ENCODE data around the gene SPAG17.

The SPAG17 gene

GRCh38 chr1:118117521-118117920 is 67.5 kb downstream of the SPAG17 start:
- no peak for DNase-seq

- no peak for DNase-seq
These were observed 68.1 kb downstream of the SPAG17 start for GRCh38 chr1:118116909-118117308.

DNA sequence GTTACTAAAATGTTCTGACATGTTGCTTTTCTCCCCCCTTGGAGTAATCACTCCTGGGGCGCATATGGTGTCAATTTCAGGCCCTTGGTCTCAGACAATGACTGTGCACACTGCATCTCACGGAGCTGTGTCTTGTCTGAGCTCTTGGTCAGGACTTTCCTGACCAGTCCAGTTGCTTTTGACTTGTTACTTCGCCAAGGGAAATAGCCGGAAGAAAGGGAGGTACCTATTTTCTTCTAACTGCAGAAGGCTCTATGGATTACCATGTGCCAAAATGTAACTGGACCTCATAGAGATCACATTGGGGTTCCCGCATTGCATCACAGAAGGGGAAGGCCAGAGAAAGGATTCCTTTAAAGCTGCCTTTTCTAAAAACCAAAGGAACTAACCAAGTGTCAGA is 68.6 kb downstream of the SPAG17 start:
- no peak for DNase-seq

GRCh38 chr1:118115567-118116295 is 69.3 kb downstream of the SPAG17 start:
- no peak for DNase-seq

DNA sequence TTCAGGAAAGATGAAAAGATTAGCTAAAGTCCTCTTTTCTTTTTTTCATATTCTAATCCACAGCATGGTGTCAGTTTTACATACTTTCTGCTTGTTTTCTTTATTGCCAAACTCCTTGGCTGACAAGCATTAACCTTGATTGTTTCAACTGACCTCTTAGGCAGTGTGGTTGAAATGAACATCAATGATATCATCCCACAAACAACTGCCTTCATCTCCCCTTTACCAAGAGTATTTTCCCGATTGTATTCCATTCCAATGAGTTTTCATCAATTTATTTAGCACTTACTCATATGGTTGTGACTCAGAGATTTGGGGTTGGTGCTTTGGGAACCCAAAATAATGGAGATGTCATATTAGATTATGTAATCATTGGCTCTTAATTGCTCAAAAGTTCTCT is 71.8 kb downstream of the SPAG17 start:
- no peak for DNase-seq

DNA sequence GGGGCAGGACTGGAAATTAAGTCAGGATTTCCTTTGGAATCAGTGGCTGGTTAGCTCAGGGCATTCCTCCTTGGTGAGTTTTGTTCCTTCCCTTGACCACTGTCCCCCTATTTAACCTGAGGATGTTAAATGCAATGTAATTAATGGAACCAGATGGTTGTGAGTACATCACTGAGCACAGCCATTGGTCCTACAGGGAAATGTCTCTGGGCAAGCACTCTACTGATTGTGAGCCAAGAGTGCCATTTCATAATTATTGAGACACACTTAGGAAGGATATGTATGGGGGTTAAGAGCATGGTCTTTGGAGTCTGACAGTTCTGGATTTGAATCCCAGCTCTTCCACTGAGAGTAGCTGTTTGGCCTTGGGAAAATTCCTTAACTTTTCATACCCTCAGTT is 74.4 kb downstream of the SPAG17 start:
- no peak for DNase-seq

DNA sequence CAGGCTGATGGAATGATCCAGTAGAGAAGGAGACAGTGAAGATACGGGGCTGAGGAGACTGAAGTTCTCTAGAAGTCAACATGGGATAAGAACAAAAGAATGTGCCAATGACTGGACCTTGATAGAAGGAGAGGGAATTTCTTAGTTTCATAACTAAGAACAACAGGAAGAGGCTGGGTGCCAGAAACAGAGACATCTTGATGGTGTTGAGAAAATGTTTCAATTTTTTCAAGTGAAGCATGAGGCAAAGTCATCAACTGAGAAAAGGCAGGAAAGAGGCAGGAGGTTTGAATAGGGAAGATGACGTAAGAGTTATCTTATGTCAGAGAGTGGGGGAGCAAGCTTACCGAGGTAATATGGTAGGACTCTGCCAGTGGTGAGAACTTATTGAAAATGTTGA is 80.1 kb downstream of the SPAG17 start:
- DNase-seq: no peak

DNA sequence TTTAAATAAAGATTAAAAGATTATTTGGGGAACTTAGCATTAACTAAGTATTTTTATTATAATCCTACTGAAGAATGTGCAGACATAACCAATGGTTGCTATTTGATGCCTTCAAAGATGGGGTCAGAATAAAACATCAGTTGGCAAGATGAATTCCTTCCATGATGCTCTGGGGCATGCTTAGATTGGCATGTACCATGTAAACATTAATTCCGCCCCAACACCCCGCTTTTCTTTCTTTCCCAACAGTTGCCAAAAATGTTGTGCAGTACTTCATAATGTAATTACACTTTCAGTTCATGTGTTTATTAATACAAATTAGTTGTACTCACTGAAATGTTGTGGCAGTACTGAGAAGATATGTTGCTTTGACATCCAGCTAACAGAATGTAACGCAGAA is 82.6 kb downstream of the SPAG17 start:
- no peak for DNase-seq

GRCh38 chr1:118101999-118102398 is 83.0 kb downstream of the SPAG17 start:
- DNase-seq: no peak

- DNase-seq: no peak
These were observed 83.5 kb downstream of the SPAG17 start for GRCh38 chr1:118101515-118101844.

GRCh38 chr1:118100686-118101514 is 84.1 kb downstream of the SPAG17 start:
- no peak for DNase-seq

GRCh38 chr1:118099686-118100085 is 85.3 kb downstream of the SPAG17 start:
- no peak for DNase-seq

DNA sequence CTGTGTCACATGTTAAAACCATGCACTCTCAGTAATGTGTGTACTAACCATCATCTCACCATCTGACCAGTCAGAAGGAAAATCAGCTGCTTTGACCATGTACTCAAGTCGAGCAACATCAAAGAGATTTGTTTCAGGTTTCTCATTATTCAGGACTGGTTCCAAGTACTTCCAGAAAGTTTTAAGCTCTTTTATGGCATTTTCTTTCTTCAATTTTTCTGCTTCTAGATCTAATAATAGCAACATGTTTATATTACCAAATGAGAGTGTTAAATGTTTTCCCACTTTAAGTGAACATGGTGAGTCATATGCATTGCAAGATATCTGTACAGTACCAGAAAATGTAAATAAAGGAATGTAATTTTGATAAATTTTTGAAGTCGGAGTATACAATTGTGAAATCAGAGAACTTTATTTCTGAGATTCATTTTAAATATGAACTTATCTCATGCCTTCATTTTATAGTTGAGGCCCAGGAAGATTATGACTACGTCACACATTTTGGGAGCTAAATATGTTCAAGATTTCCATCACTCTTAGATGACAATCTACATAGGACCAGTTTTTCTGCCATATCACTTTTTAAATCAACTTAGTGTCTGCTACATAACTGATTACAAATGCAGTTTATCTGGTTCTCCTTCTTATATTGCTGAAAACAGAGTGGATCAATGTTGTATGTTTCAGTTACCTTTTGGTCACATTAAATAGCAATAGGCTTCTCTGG is 87.2 kb downstream of the SPAG17 start:
- DNase-seq: no peak

GRCh38 chr1:118093017-118093416 is 92.0 kb downstream of the SPAG17 start:
- no peak for DNase-seq

DNA sequence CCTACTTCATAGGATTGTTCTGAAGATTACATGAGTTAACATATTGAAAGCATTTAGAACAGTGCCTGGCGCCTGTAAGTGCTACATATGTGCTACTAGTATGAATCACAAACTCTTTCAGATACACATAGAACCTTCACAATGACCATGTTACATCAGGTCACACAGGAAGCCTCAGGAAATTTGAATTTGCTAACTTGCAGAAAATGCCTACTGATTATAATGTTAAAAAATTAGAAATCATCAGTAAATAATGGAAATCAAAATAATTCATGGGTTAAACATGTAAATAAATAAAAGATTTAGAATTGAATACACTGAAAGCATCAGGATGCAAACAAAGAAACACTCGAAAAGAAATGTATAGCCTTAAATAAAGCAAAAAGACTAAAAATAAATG is 94.9 kb downstream of the SPAG17 start:
- DNase-seq: no peak

- no peak for DNase-seq
These were observed 99.7 kb downstream of the SPAG17 start for GRCh38 chr1:118085365-118085764.

GRCh38 chr1:118084400-118084799 is 100.6 kb downstream of the SPAG17 start:
- DNase-seq: no peak

GRCh38 chr1:118082984-118083383 is 102.0 kb downstream of the SPAG17 start:
- DNase-seq: no peak

DNA sequence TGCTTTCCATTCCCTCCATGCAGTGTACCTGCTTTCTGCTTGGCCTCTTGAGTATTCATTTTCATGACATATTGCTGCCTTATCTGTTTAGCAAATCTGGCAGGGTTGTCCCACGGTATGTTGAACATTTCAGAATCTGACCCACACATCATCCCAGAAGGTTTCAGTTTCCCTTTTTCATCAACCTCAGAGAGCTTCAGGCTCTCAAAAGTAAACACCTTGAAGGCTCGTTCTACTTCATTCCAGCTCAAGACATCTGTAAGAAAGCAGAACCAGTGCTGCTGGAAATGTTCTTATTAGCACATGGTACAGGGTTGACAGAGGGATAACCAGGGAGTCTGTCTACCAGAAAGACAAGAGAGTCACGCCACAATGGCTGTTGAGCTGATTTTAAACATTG is 103.6 kb downstream of the SPAG17 start:
- DNase-seq: no peak

DNA sequence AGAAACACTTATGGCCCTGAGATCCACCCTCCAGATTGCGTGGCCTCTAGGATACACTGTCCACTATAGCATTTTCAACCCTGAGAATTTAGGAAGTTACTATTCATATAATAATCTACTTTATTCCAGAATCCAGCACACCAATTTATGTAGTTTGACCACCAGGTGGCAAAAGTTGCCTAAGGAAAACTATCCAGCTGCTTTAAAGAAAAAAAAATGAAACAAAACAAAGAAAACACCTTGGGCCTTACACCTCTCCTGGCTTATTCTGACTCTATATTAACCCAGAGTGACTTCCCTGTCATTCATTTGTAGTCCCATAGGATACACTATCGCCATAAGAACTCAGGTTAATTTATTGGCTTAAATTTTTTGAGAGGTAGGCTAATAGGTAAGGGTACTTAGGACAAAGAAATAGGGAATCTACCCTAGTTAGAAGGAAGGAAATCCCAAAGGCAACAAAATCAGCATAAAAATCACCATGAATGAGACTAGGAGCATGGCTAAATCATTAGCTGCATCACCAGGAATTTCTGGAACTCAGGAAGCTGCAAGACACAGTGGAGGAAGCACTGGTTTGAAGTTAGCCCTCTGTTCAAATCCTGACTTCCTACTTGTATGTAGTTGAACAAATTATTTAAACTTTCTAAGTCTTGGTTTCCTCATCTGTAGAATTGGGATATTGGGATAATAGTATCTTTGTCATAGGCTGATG is 107.5 kb downstream of the SPAG17 start:
- DNase-seq: no peak

DNA sequence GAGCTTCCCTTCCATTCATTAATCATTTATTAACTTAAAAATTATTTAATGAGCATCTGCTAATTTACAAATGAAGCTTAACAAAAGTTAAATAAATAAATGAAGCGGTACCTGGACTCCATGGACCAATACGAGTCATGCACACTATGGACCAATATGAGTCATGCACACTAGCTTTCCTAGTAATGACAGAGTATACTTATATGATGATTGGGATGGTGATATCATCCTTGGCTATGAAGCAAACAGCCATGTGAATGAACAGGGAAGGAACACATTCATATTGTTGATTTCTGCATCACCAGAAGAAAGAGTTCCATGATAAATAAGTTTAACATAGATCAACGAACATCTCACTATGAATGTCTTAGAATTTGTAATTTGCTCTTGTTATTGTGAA is 109.9 kb downstream of the SPAG17 start:
- DNase-seq: no peak

- no peak for DNase-seq
These were observed 111.2 kb downstream of the SPAG17 start for GRCh38 chr1:118073648-118074435.

Data from activated T-cell treated with anti-CD3 and anti-CD28 coated beads, Interleukin-2, amount 50 U/mL, for 48 hours (primary cell).